GM12892 (cell line): ENCODE results near the gene UGP2.

Experiments
- POLR2AphosphoS5 ChIP-seq: IDR thresholded peaks from 2 replicates; pipeline ENCODE4 v1.6.1; 2011; ENCODE audit warnings: low read depth, low read length, control low read depth
- TAF1 ChIP-seq: IDR thresholded peaks from 2 replicates; pipeline ENCODE4 v1.6.1; 2011; ENCODE audit warnings: low read depth, mild to moderate bottlenecking, control low read depth, low read length, borderline replicate concordance

GRCh38 chr2:63890678-63891077 lies 49.0 kb downstream of the UGP2 start:
- TF ChIP-seq POLR2AphosphoS5 (no peak), TAF1 (no peak)
